NCI-H2081 treated with DMSO at 0.1 percent for 48 hours (cell line): ENCODE data around the gene OR1G1.
"Not testable (repeated sequence)": the region's sequence is repeated elsewhere in the genome, so short reads cannot be mapped to it uniquely, and the experiment has no call there.

Experiments used
- DNase-seq: peaks from one replicate; lab custom pipeline; 2025; lab: John Stamatoyannopoulos, UW

Gene OR1G1

GRCh38 chr17:3127451-3127850 is at the start of gene OR1G1:
Gene OR1G1, minus strand, starts transcription at chr17:3127551. Its CDS starts 0 bp downstream, at chr17:3127551.
- DNase-seq, result no peak

- DNase-seq, result no peak
These were observed 40.2 kb upstream of the OR1G1 start for GRCh38 chr17:3167574-3167973.

- no peak for DNase-seq
These were observed 29.9 kb upstream of the OR1G1 start for GRCh38 chr17:3157218-3157617.

DNA sequence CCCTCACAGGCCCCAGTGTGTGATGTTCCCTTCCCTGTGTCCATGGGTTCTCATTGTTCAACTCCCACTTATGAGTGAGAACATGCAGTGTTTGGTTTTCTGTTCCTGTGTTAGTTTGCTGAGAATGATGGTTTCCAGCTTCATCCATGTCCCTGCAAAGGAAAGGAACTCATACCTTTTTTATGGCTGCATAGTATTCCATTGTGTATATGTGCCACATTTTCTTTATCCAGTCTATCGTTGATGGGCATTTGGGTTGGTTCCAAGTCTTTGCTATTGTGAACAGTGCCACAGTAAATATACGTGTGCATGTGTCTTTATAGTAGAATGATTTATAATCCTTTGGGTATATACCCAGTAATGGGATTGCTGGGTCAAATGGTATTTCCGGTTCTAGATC is 10.1 kb upstream of the OR1G1 start:
- DNase-seq, result not testable (repeated sequence)

DNA sequence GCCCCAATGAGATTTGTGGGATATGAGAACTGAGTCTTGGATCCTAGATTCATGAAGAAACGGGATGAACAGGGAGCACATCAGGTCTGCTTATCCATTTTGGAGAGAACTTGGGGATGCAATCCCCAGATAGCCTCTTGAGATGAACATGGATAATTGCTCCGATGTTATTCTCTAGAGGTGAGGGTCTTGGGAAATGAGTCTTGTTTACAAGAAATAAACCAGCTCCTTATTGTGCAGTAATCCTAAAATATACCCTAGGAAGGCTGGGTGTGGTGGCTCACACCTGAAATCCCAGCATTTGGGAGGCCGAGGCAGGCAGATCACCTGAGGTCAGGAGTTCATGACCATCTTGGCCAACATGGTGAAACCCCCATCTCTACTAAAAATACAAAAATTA is 23.0 kb downstream of the OR1G1 start, which contains the start of gene OR1D2:
TSS of gene OR1D2 (minus strand) at position 101 of the 400 bp plus-strand sequence. CDS start 11,426 bp downstream, outside the sequence.
- no peak for DNase-seq
